Liver (tissue), 9 donors: ENCODE results near the gene PALMD. TPM values are rescaled to one million over a fixed set of nuclear protein-coding genes. Genes with fewer than 3 reads are reported as not detected.

ENCODE experiments used
- DNase-seq: peaks from one replicate; pipeline ENCODE4 v3.0.0-alpha.2; 2017; ENCODE audit warnings: low spot score
- H3K27ac ChIP-seq, 2 donors: one replicate each; pipeline ENCODE4 v1.7.0; 2013; ENCODE audit warnings: inconsistent platforms in 2 of 2, low read length in 2 of 2, control low read depth in 1 of 2, low read depth in 1 of 2, mild to moderate bottlenecking in 1 of 2
- H3K27me3 ChIP-seq, 4 donors: one replicate each; pipeline versions ENCODE4 v1.6.1 to v1.7.0; 2013; ENCODE audit warnings: low read length in 3 of 4, inconsistent platforms in 1 of 4, mild to moderate bottlenecking in 1 of 4, moderate library complexity in 1 of 4; ENCODE audit not compliant: control insufficient read depth in 4 of 4, insufficient read depth in 4 of 4
- H3K36me3 ChIP-seq, 4 donors: one replicate each; pipeline versions ENCODE4 v1.6.1 to v1.7.0; 2013; ENCODE audit warnings: low read length in 3 of 4, mild to moderate bottlenecking in 3 of 4, low read depth in 1 of 4, moderate library complexity in 1 of 4; ENCODE audit not compliant: control insufficient read depth in 4 of 4, insufficient read depth in 3 of 4
- H3K4me1 ChIP-seq, 4 donors: one replicate each; pipeline versions ENCODE4 v1.6.1 to v1.7.0; 2013; ENCODE audit warnings: low read length in 3 of 4, mild to moderate bottlenecking in 3 of 4, moderate library complexity in 1 of 4; ENCODE audit not compliant: control insufficient read depth in 4 of 4, insufficient read depth in 4 of 4
- H3K4me3 ChIP-seq, 3 donors: one replicate each; pipeline versions ENCODE4 v1.6.1 to v1.7.0; 2013; ENCODE audit warnings: low read length in 3 of 3, control low read depth in 1 of 3, low read depth in 1 of 3, mild to moderate bottlenecking in 1 of 3
- H3K9ac ChIP-seq, 2 donors: one replicate each; pipeline ENCODE4 v1.7.0; 2013; ENCODE audit warnings: low read length in 2 of 2, mild to moderate bottlenecking in 2 of 2, moderate library complexity in 2 of 2, control low read depth in 1 of 2, low read depth in 1 of 2
- H3K9me3 ChIP-seq, 4 donors: one replicate each; pipeline versions ENCODE4 v1.6.1 to v1.7.0; 2013; ENCODE audit warnings: low read length in 3 of 4; ENCODE audit not compliant: control insufficient read depth in 4 of 4
- ATF3 ChIP-seq: IDR thresholded peaks from 2 replicates; pipeline ENCODE4 v1.6.1; 2016; ENCODE audit warnings: antibody characterized with exemption
- CTCF ChIP-seq: fragments of 150-350 bp; IDR thresholded peaks from 2 replicates; pipeline ENCODE4 v1.5.1; 2017; ENCODE audit warnings: improper control_type of control experiment, low read depth, low read length; ENCODE audit not compliant: missing input control
- EGR1 ChIP-seq, 2 donors: IDR thresholded peaks; 2 replicates each; pipeline ENCODE4 v1.6.1; 2016 to 2018; ENCODE audit warnings: antibody characterized with exemption in 2 of 2, low read depth in 2 of 2
- FOXA1 ChIP-seq: IDR thresholded peaks from 2 replicates; pipeline ENCODE4 v1.6.1; 2016; ENCODE audit warnings: antibody characterized with exemption
- FOXA2 ChIP-seq: IDR thresholded peaks from 2 replicates; pipeline ENCODE4 v1.6.1; 2016; ENCODE audit warnings: antibody characterized with exemption
- GABPA ChIP-seq, 2 donors: IDR thresholded peaks in 1 of 2; conservative IDR thresholded peaks in 1 of 2; 2 replicates each; pipeline ENCODE4 v1.6.1; 2016; ENCODE audit warnings: antibody characterized with exemption in 2 of 2, mild to moderate bottlenecking in 1 of 2, moderate library complexity in 1 of 2
- HNF4A ChIP-seq, 2 donors: conservative IDR thresholded peaks; 2 replicates each; pipeline ENCODE4 v1.6.1; 2016; ENCODE audit warnings: antibody characterized with exemption in 2 of 2, mild to moderate bottlenecking in 2 of 2
- HNF4G ChIP-seq: IDR thresholded peaks from 2 replicates; pipeline ENCODE4 v1.6.1; 2016; ENCODE audit warnings: antibody characterized with exemption
- JUND ChIP-seq, 2 donors: IDR thresholded peaks; 2 replicates each; pipeline ENCODE4 v1.6.1; 2016; ENCODE audit warnings: antibody characterized with exemption in 2 of 2
- MAX ChIP-seq: IDR thresholded peaks from 2 replicates; pipeline ENCODE4 v1.6.1; 2016; ENCODE audit warnings: antibody characterized with exemption
- NR2F2 ChIP-seq: IDR thresholded peaks from 2 replicates; pipeline ENCODE4 v1.6.1; 2016; ENCODE audit warnings: antibody characterized with exemption
- RAD21 ChIP-seq, 2 donors: IDR thresholded peaks; 2 replicates each; pipeline ENCODE4 v1.6.1; 2016; ENCODE audit warnings: antibody characterized with exemption in 2 of 2, mild to moderate bottlenecking in 2 of 2
- REST ChIP-seq: IDR thresholded peaks from 2 replicates; pipeline ENCODE4 v1.6.1; 2016; ENCODE audit warnings: antibody characterized with exemption, mild to moderate bottlenecking
- RXRA ChIP-seq, 2 donors: IDR thresholded peaks; 2 replicates each; pipeline ENCODE4 v1.6.1; 2017 to 2018; ENCODE audit warnings: antibody characterized with exemption in 2 of 2, mild to moderate bottlenecking in 1 of 2
- SP1 ChIP-seq: IDR thresholded peaks from 2 replicates; pipeline ENCODE4 v1.6.1; 2018; ENCODE audit warnings: antibody characterized with exemption, mild to moderate bottlenecking
- TAF1 ChIP-seq: conservative IDR thresholded peaks from 2 replicates; pipeline ENCODE4 v1.6.1; 2016; ENCODE audit warnings: antibody characterized with exemption, mild to moderate bottlenecking
- YY1 ChIP-seq: IDR thresholded peaks from 2 replicates; pipeline ENCODE4 v1.6.1; 2016; ENCODE audit warnings: antibody characterized with exemption, mild to moderate bottlenecking
- WGBS: extraction: QIAGEN DNeasy Blood & Tissue Kit; methylation state at CpG from one replicate; pipeline ENCODE4 v1.1.7; 2013; 5-methylcytosine and 5-hydroxymethylcytosine counted together
- polyA plus RNA-seq, 2 donors: library from polyadenylated mRNA; stranded (reverse) in 1 of 2; unstranded in 1 of 2; fragments of 200-250 nt in 1 of 2; fragments of >200 nt in 1 of 2; fragmentation: Nextera tagmentation in 1 of 2; extraction: Ambion mirVana in 1 of 2; gene quantifications; one replicate each; pipeline versions ENCODE4 v1.2.1 to v1.2.3, GENCODE V29; 2013 to 2015
- total RNA-seq, 2 donors: library from RNA; depleted of rRNA; stranded (reverse); fragments of >200 nt; gene quantifications; one replicate each; pipeline ENCODE4 v1.2.3, GENCODE V29; 2014
- TF ChIP-seq, protein P1 (sequence below): IDR thresholded peaks from 2 replicates; pipeline ENCODE4 v1.6.1; 2016; ENCODE audit warnings: antibody characterized with exemption
- donor health status: healthy.
- donor health status: healthy.
- donor health status: healthy.
- donor health status: healthy.
- donor health status: healthy.

Gene PALMD
- total and polyA plus RNA-seq, 4 donors: 9.7 to 24.0 (median 19.5) TPM

DNA sequence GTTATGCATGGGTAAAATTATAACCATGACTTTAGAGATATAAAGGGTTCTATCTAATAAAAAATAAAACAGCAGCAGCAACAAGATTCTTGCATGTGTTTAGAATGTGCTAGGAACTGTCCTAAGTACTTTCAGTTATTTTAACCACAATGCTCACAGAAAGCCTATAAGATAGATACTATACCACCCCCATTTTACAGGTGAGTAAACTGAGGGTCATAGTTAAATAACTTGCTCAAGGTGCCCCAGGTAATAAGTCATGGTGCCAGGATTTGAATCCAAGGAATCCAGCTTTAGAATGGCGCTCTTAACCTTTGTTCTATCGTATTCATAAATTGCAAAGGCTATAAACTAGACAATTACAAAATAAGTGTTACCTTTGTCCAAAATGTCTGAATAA is 67.1 kb downstream of the PALMD start:
- TF ChIP-seq ATF3 (no peak), CTCF (no peak), EGR1 (IDR thresholded peaks at IDR 0.05; ENCODE audit: low read depth in 2 of 2) (no peak), SP1 (no peak), RAD21 (IDR thresholded peaks at IDR 0.05) (no peak)
- Histone ChIP-seq H3K4me1 (no peaks in the 10 kb centered on the region), H3K27me3 (no peaks in the 10 kb centered on the region), H3K4me3 (no peak overlapping the region), H3K36me3 (peaks cover 7 to 84% (median 74%) of the 10 kb centered on the region in 4 donors), H3K9me3 (no peaks in the 10 kb centered on the region), H3K27ac (no peak overlapping the region), H3K9ac (no peak overlapping the region)
- WGBS: 91% methylated on average over 2 of the region's 2 CpGs
- no peak for DNase-seq

DNA sequence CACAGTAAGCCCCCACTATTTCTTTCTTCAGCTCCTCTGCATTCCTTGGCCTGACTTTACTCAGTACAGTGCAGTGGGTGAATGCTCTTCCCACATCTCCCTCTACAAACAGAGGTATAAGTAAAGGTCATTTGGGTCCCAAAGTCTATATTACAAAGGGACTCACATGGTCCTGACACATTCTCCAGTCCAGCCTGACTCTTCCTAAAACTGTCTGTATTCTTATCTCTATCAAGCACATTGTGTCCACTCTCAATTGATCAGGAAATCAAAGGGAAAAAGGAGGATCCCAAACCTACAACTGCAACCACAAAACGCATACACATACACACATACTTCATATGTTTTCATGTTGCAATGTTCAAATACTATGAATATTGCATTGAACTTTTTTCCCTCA is 71.1 kb downstream of the PALMD start:
- no peak for DNase-seq
- peaks cover 2 to 62% (median 48%) of the 10 kb centered on the region in 4 donors for H3K36me3 ChIP-seq
- TF ChIP-seq REST (no peak), MAX (no peak), SP1 (no peak), FOXA2 (no peak), JUND (IDR thresholded peaks at IDR 0.05) (no peak), TAF1 (no peak), ATF3 (no peak), RXRA (IDR thresholded peaks at IDR 0.05) (no peak), YY1 (no peak), RAD21 (IDR thresholded peaks at IDR 0.05) (no peak), FOXA1 (no peak), HNF4G (no peak), CTCF (no peak), EGR1 (IDR thresholded peaks at IDR 0.05; ENCODE audit: low read depth in 2 of 2) (no peak), HNF4A (conservative IDR thresholded peaks at IDR 0.05) (no peak), NR2F2 (no peak), GABPA (IDR thresholded peaks at IDR 0.05 in 1 of 2, conservative IDR thresholded peaks at IDR 0.05 in 1 of 2) (no peak)
- TF ChIP-seq, protein P1, sequence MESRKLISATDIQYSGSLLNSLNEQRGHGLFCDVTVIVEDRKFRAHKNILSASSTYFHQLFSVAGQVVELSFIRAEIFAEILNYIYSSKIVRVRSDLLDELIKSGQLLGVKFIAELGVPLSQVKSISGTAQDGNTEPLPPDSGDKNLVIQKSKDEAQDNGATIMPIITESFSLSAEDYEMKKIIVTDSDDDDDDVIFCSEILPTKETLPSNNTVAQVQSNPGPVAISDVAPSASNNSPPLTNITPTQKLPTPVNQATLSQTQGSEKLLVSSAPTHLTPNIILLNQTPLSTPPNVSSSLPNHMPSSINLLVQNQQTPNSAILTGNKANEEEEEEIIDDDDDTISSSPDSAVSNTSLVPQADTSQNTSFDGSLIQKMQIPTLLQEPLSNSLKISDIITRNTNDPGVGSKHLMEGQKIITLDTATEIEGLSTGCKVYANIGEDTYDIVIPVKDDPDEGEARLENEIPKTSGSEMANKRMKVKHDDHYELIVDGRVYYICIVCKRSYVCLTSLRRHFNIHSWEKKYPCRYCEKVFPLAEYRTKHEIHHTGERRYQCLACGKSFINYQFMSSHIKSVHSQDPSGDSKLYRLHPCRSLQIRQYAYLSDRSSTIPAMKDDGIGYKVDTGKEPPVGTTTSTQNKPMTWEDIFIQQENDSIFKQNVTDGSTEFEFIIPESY: no peak
- H3K4me1 ChIP-seq: no peaks in the 10 kb centered on the region
- 95% methylated on average over 1 of the region's 1 CpG for WGBS
- H3K9me3 ChIP-seq: no peaks in the 10 kb centered on the region
- no peaks in the 10 kb centered on the region for H3K27me3 ChIP-seq
- no peak overlapping the region for H3K27ac ChIP-seq
- no peak overlapping the region for H3K4me3 ChIP-seq
- no peak overlapping the region for H3K9ac ChIP-seq
